Activated naive CD8-positive, alpha-beta T cell (primary cell): ENCODE data around the gene IDH3B.

ENCODE experiments used
- H3K27ac Mint-ChIP-seq: one replicate; pipeline ENCODE4 v1.8.0; 2021; ENCODE audit warnings: mixed read lengths
- H3K27me3 Mint-ChIP-seq: one replicate; pipeline ENCODE4 v1.8.0; 2021; ENCODE audit warnings: mixed read lengths
- H3K36me3 Mint-ChIP-seq: one replicate; pipeline ENCODE4 v1.8.0; 2021; ENCODE audit warnings: mixed read lengths
- H3K4me1 Mint-ChIP-seq: one replicate; pipeline ENCODE4 v1.8.0; 2021; ENCODE audit warnings: low read depth, mixed read lengths
- H3K4me3 Mint-ChIP-seq: one replicate; pipeline ENCODE4 v1.8.0; 2021; ENCODE audit warnings: mild to moderate bottlenecking, mixed read lengths
- H3K9me3 Mint-ChIP-seq: one replicate; pipeline ENCODE4 v1.8.0; 2021; ENCODE audit warnings: low read depth, mixed read lengths

IDH3B gene

GRCh38 chr20:2663887-2664719, at the start of gene IDH3B:
IDH3B (minus strand) TSS chr20:2664216; CDS start chr20:2664188, 28 bp downstream.
- Mint-ChIP-seq H3K9me3 (no peaks in the 10 kb centered on the region), H3K4me1 (peaks cover 25% of the 10 kb centered on the region), H3K27me3 (no peaks in the 10 kb centered on the region), H3K27ac (peak within 1 kb of the TSS; percentile 100), H3K36me3 (peaks cover 9% of the 10 kb centered on the region), H3K4me3 (peak within 1 kb of the TSS; percentile 94)

DNA sequence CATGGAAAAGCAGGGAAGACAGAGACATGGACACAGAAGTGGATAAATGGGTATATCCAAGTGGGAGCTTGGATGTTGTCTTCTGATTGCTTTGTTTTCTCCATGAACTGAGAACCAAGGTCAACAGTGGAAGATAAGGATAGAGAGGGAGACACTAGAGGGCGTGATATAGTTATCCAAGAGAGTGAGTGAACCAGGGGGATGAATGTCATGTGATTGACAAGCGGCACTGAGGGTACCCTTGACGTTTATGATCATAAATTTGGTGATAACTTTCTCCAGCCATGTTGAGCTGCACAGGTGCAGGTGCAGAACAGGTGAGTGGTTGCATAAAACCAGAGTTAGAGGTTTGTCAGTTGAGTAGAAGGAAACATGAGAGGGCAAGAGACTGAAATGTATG, 49.3 kb upstream of the IDH3B start:
- no peaks in the 10 kb centered on the region for H3K27me3 Mint-ChIP-seq
- no peak overlapping the region for H3K27ac Mint-ChIP-seq
- H3K9me3 Mint-ChIP-seq = no peaks in the 10 kb centered on the region
- no peak overlapping the region for H3K4me3 Mint-ChIP-seq
- no peaks in the 10 kb centered on the region for H3K36me3 Mint-ChIP-seq
- H3K4me1 Mint-ChIP-seq = no peaks in the 10 kb centered on the region

DNA sequence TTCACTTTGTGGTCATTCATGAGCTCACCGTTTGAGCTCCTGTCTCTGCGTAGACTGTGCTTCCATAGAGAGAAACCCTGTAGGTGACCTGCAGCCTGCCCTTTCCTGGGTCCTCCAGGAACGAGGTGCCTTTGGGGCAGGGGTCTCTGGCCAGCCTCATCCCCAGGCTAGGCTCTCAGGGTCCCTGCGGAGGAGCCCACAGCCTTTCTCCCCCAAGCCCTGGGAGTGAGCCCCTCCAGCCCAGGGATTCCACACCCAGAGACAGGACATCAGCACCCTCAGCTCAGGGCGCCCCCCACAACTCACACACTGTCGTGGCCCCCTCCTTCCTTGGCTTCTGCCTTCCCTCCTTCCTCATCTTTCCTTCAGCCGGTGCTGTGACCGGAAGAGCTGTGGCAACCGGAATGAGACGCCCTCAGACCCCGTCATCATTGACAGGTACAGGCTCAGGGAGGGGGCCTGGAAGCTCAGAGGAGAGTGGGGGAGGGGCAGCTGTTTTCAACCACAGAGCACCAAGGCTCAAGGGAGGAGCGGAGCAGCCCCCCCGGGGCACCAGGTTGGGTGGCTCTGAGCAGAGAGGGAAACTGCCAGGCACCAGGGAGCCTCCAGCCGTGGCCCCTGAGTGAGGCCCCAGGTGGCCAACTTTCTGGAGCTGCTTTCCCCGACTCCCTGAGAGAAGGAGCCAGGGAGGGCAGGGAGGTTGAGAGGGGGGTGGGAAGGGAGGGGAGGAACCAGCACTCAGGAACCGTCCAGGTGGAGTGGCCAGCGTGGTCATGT, 45.4 kb upstream of the IDH3B start:
- Mint-ChIP-seq H3K4me1 (no peaks in the 10 kb centered on the region), H3K4me3 (no peak overlapping the region), H3K9me3 (no peaks in the 10 kb centered on the region), H3K27me3 (no peaks in the 10 kb centered on the region), H3K27ac (no peak overlapping the region), H3K36me3 (no peaks in the 10 kb centered on the region)

- Mint-ChIP-seq H3K36me3 (no peaks in the 10 kb centered on the region), H3K4me3 (no peak overlapping the region), H3K27me3 (no peaks in the 10 kb centered on the region), H3K4me1 (no peaks in the 10 kb centered on the region), H3K27ac (no peak overlapping the region), H3K9me3 (no peaks in the 10 kb centered on the region)
Observed at GRCh38 chr20:2708665-2709064, 44.6 kb upstream of the IDH3B start.

DNA sequence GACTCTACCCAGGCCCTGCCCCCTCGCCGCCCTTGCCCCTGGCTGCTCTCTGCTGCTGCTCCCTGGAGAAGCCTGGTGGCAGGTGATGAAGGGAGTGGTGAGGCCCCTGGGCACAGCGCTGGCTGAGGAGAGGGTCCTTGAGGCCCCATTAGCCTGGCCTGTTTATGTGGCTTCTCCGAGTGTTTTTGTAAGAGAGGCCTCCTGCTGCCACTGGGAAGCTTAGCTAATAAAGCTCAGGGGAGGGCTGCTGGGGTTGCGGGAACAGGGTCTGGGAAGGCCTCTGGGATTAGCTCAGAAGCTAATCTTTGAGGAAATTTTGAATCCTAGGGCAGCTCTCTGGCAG, 44.0 kb upstream of the IDH3B start:
- H3K27ac Mint-ChIP-seq = no peak overlapping the region
- H3K4me3 Mint-ChIP-seq = no peak overlapping the region
- H3K9me3 Mint-ChIP-seq = no peaks in the 10 kb centered on the region
- H3K36me3 Mint-ChIP-seq = no peaks in the 10 kb centered on the region
- no peaks in the 10 kb centered on the region for H3K4me1 Mint-ChIP-seq
- H3K27me3 Mint-ChIP-seq = no peaks in the 10 kb centered on the region

DNA sequence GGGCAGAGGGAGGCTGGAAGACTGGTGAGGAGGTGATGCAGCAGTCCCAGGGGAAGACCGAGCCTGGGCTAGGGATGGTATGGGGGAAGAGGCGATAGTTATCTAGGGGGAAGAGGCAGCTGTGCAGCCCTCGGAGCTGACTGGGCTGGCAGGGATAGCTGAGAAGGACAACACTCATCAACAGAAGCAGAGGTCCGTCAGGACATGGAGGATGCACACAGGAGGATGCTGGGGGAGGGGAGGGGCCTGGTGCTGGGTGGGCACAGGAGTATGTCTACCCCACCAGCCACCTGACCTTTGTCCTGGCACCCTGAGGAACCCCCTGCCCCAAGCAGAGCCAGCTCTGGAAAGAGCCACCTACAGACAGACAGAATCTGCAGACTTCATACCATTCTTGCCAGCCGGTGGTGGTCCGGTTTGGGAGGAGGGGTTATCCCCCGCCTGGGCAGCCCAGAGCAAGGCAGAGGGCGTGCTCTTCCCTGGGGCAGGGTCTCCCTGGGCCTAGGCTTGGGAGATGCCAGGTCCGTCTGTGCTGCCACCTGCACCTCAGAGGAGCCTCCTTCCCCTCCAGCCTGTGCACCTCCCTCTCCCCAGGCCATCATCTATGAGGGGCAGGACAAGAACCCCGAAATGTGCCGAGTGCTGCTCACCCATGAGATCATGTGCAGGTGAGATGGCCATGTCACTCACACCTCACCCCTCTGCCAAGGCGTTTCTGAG, 43.5 kb upstream of the IDH3B start:
- Mint-ChIP-seq H3K27me3 (no peaks in the 10 kb centered on the region), H3K36me3 (no peaks in the 10 kb centered on the region), H3K9me3 (no peaks in the 10 kb centered on the region), H3K4me1 (no peaks in the 10 kb centered on the region), H3K4me3 (no peak overlapping the region), H3K27ac (no peak overlapping the region)

DNA sequence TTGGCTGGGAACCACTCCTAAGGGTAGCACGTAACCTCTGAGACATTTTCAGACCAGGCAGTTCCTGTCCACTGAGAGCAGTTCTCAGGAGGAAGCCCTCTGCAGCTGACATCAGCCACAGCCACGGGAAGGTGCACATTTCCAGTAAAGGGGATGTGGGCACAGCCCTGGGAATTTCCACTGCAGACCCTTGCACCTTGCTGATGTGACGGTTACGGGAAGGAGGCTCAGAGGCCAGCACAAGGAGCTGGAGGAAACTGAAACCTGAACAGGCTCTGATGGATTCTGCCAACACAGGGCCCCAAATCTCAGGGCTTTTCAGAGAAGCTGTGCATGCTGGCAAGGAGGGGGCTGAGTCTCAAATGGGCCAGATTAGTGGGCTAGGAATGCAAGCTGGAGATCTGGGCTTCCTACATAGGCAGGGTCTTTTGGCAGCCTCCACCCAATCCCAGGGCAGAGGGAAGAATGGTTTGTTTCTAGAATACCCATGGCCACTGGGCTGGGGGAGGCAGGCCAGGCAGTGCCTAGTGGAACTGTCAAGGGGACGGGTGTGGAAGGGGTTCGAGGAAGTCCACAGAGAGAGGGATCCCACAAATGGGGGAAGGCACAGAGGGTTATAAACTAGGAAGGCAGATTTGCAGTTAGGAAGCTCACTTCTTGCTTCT, 42.8 kb upstream of the IDH3B start:
- Mint-ChIP-seq H3K27ac (no peak overlapping the region), H3K4me3 (no peak overlapping the region), H3K36me3 (no peaks in the 10 kb centered on the region)

DNA sequence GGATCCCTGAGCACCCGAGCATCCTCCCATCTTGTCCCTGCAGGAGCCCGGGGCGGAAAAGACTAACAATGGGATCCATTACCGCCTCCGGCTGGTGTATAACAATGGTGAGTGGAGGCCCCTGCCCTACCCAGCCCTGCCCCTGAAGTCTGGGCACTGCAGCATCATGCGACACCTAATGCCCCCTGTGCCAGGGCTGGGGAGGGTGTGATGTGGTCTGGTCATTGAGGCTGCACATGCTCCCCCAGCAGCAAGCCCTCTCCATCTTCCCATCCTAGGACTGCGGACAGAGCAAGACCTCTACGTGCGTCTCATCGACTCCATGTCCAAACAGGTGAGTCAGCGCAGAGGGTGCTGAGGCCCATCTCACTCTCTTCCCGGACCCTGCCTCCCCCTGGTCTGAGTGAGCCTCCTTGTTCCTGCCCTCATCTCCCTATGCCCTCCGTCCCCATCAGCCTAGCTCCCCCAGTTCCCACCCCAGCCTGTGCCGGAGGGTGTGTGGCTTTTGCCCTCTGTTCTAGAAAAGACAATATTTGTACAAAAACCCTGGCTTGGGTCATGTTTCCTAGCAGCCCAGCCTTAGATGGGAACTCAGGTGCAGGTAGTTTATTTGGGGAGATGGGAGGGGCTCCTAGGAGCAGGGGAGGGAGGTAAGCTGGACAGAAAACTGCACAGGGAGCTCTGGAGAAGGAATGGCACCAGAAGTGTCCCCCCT, 42.1 kb upstream of the IDH3B start:
- no peaks in the 10 kb centered on the region for H3K4me1 Mint-ChIP-seq
- no peak overlapping the region for H3K27ac Mint-ChIP-seq
- H3K9me3 Mint-ChIP-seq = no peaks in the 10 kb centered on the region
- no peak overlapping the region for H3K4me3 Mint-ChIP-seq
- no peaks in the 10 kb centered on the region for H3K27me3 Mint-ChIP-seq
- H3K36me3 Mint-ChIP-seq = no peaks in the 10 kb centered on the region

More for the DNA sequence above, 42.8 kb upstream of the IDH3B start:
- H3K9me3 Mint-ChIP-seq = no peaks in the 10 kb centered on the region
- H3K27me3 Mint-ChIP-seq = no peaks in the 10 kb centered on the region
- no peaks in the 10 kb centered on the region for H3K4me1 Mint-ChIP-seq

GRCh38 chr20:2703716-2704475, 39.9 kb upstream of the IDH3B start:
- H3K36me3 Mint-ChIP-seq = no peaks in the 10 kb centered on the region
- H3K9me3 Mint-ChIP-seq = no peaks in the 10 kb centered on the region
- no peaks in the 10 kb centered on the region for H3K4me1 Mint-ChIP-seq
- H3K27ac Mint-ChIP-seq = no peak overlapping the region
- H3K4me3 Mint-ChIP-seq = no peak overlapping the region
- no peaks in the 10 kb centered on the region for H3K27me3 Mint-ChIP-seq

- no peaks in the 10 kb centered on the region for H3K9me3 Mint-ChIP-seq
- H3K36me3 Mint-ChIP-seq = no peaks in the 10 kb centered on the region
- H3K27ac Mint-ChIP-seq = no peak overlapping the region
- no peaks in the 10 kb centered on the region for H3K4me1 Mint-ChIP-seq
- no peaks in the 10 kb centered on the region for H3K27me3 Mint-ChIP-seq
- H3K4me3 Mint-ChIP-seq = no peak overlapping the region
Observed at GRCh38 chr20:2701671-2702081, 37.7 kb upstream of the IDH3B start.

DNA sequence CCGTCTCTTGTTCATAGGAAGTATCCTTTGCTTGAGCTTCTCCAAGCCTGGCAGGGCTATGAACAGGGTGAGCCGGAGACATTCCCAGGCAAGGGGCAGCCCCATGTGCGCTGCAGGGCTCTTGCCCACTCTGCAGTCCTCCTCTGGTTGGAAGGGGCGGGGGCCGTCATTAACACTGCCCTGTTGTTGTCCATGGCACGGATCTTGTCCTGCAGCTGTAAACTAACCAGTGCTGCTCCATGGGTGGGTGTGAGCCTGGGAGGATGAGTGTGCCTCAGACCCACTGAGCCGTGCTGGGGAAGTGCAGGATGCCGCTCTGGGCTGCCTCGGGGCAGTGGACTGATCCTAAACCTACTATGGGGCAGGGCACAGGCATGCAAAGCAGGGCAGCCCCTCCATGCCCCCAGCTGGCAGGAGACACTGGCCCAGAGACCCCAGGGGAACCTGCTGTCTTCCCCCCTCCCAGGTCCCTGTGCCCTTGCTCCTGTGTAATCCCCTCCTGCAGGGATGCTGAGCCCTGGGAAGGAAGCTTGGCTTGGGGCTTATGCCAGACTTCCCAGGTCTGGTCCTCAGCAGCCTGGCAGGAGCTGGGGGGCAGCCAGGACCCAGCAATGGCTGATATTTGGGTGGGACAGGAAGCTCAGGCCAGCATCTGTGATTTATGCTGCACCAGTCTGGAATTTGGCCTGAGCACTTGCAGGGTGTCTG, 37.1 kb upstream of the IDH3B start:
- Mint-ChIP-seq H3K36me3 (no peaks in the 10 kb centered on the region), H3K9me3 (no peaks in the 10 kb centered on the region), H3K27me3 (peaks cover 2% of the 10 kb centered on the region), H3K27ac (no peak overlapping the region), H3K4me3 (no peak overlapping the region), H3K4me1 (no peaks in the 10 kb centered on the region)

DNA sequence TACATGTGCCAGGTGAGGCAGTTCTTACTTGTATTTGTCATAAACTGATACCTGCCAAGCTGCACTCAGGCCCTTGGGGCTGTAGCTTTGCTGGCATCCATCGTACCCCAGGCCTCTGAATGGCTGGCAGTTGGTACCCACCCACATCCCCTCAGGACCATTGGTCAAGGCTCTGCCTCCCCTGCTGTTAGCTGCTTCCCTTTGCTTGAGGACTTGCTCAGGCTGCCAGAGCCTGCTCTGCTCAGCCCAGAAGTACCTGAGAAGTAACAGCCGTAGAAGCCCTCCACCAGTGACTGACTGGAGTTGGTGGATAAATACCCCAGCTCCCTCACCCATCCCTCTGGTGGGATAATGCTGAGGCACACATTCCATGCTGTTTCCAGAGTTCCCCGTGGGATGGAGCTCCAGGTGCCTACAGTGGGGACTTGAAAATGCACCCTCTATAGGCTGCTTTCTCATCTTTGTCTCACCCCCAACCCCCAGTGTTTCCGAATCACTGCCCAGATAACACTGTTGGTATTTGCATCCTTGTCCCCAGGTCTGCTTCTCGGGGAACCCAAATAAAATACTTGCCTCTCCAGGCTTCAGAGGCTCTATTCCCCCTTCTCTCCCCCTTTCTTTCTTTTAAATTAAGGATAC, 35.9 kb upstream of the IDH3B start:
- Mint-ChIP-seq H3K27ac (no peak overlapping the region), H3K27me3 (peaks cover 8% of the 10 kb centered on the region), H3K4me1 (peaks cover under 1% of the 10 kb centered on the region), H3K4me3 (no peak overlapping the region), H3K36me3 (no peaks in the 10 kb centered on the region), H3K9me3 (no peaks in the 10 kb centered on the region)

DNA sequence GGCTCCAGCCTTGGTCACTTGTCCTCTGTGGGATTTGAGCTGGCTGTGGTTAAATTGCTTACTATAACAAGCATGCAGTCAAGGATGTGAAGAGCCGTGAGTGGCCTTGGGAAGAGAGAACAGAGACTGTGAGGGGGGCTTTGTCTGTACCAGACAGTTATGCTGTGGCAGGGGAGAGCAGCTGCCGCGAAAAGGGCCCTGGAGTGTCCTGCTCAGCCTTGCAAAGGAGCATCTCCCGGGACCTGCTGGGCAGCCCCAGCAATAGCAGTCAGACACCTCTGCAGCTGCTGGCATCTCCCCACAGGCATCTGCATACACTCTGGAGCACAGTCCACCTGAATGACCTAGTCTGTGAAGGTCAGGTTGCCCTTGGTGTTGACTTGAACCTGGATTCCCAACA, 34.9 kb upstream of the IDH3B start:
- Mint-ChIP-seq H3K4me3 (no peak overlapping the region), H3K4me1 (peaks cover 2% of the 10 kb centered on the region), H3K27ac (no peak overlapping the region), H3K9me3 (no peaks in the 10 kb centered on the region), H3K27me3 (peaks cover 9% of the 10 kb centered on the region), H3K36me3 (no peaks in the 10 kb centered on the region)
